Heart left ventricle (tissue), 13 donors: Measurements from ENCODE around the gene TMEM204.

Experiments
- POLR2A ChIP-seq, 2 donors: fragments of 450-650 bp; IDR thresholded peaks; one replicate each; pipeline ENCODE4 v1.6.1; 2017; ENCODE audit warnings: antibody characterized with exemption in 2 of 2, mild to moderate bottlenecking in 2 of 2, moderate library complexity in 2 of 2
- TF ChIP-seq, protein P1 (sequence below), 12 donors: fragments of 200-600 bp; sonication (generic) in 4 of 12; IDR thresholded peaks; one replicate each; pipeline versions ENCODE4 v1.5.0 to v1.8.0; 2018 to 2022; ENCODE audit warnings: antibody characterized with exemption in 12 of 12, mild to moderate bottlenecking in 5 of 12
- donor health status: ischemic (EF 13 %, LVEDD 7.1; RV severe dilation, severe dysfunction).
- donor health status: DM: no; HTN: yes; CAD: no.
- donor health status: DM: no; HTN: no; CAD: no.
- donor health status: ischemic (EF 25% LVEDD 6.9; RV normal size, moderate dysfunction).
- donor health status: ischemic (EF 25% LVEDD 5.7; RV mildly dilated, moderate dysfunction).
- donor health status: ischemic (EF 35%, LVEDD 5.7; RV mildly dilated, moderate dysfunction).
- donor health status: nonischemic (EF 11% LVEDD 7.7; RV severe dilation, severe dysfunction).
- donor health status: DM: yes; HTN: yes; CAD: no.
- donor health status: PGD.
- donor health status: ischemic (EF 29% LVEDD 5.4; RV normal size, mild dysfunction).
- donor health status: nonischemic (EF 23%, LVEDD 6.1; RV moderate dilation, normal function).

DNA sequence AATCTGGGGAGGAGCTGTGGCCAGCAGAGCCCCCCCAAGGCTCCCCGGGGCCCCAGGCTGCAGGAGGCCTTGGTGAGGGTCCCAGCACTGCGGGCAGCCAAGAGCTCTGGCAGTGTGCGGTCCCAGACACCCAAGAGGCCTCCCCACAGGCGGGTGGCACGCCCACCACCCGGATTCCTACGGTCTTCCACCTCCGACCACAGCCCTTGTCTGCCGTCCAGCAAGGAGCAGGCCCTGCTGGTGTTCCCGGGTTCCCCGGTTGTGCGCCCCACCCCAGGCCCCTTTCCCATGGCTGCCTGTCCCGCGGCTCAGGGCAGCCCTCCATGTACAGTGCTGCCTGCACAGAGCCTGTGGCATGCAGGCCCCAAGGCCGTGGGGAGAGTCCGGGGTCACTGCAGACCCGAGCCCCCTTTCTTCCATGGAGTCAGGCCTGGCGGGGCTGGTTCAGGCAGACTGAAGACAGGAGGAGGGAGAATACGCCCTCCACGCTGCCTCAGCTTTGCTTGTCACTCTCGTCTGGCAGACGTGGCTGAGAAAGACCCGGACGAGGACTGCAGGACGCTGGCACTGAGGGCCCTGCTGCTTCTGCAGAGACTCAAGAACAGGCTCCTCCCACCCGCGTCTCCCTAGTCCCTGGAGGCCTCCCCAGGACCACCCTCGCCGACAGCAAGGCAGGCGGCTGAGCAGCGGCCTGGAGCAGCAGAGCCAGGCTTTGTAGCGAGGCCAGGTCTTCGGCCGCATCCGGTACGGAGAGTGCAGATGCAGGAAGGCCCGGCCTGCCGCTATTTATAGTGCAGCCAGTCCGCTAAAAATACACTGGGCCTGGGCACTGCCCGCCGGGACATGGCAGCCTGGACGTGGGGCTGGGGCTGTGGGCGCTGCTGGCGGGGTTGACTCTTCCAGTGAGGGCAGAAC lies 23.9 kb upstream of the TMEM204 start:
- TF ChIP-seq POLR2A (IDR thresholded peaks at IDR 0.05), result peak; percentile 13 to 40
- TF ChIP-seq, protein P1, sequence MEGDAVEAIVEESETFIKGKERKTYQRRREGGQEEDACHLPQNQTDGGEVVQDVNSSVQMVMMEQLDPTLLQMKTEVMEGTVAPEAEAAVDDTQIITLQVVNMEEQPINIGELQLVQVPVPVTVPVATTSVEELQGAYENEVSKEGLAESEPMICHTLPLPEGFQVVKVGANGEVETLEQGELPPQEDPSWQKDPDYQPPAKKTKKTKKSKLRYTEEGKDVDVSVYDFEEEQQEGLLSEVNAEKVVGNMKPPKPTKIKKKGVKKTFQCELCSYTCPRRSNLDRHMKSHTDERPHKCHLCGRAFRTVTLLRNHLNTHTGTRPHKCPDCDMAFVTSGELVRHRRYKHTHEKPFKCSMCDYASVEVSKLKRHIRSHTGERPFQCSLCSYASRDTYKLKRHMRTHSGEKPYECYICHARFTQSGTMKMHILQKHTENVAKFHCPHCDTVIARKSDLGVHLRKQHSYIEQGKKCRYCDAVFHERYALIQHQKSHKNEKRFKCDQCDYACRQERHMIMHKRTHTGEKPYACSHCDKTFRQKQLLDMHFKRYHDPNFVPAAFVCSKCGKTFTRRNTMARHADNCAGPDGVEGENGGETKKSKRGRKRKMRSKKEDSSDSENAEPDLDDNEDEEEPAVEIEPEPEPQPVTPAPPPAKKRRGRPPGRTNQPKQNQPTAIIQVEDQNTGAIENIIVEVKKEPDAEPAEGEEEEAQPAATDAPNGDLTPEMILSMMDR (IDR thresholded peaks at IDR 0.05), result no peak
